OCI-LY1 (cell line): Measurements from ENCODE around the gene UTS2R.

Experiments
- H2AFZ ChIP-seq: fragments of 200-600 bp; sonication (generic), shearing (Covaris generic); 2 replicates; pipeline ENCODE4 v1.6.0; 2014; ENCODE audit warnings: antibody characterized with exemption, mild to moderate bottlenecking, low read length
- H3F3A ChIP-seq: fragments of 200-600 bp; sonication (generic), shearing (Covaris generic); 2 replicates; pipeline ENCODE4 v1.6.0; 2014; ENCODE audit warnings: mild to moderate bottlenecking, antibody characterized with exemption, low read length, moderate library complexity; ENCODE audit not compliant: insufficient read depth
- H3K27ac ChIP-seq: fragments of 200-600 bp; sonication (generic); 2 replicates; pipeline ENCODE4 v1.5.1; 2014; ENCODE audit warnings: low read length, mixed run types, mild to moderate bottlenecking, low read depth; ENCODE audit not compliant: poor library complexity, severe bottlenecking
- H3K27me3 ChIP-seq: fragments of 200-600 bp; sonication (generic); 2 replicates; pipeline ENCODE4 v1.6.0; 2014; ENCODE audit warnings: antibody characterized with exemption, mild to moderate bottlenecking, low read length, moderate library complexity; ENCODE audit not compliant: insufficient read depth
- H3K36me3 ChIP-seq: fragments of 200-600 bp; sonication (generic); 2 replicates; pipeline ENCODE4 v1.6.1; 2014; ENCODE audit warnings: mild to moderate bottlenecking, antibody characterized with exemption, low read length, moderate library complexity, mixed read lengths; ENCODE audit not compliant: insufficient read depth
- H3K4me1 ChIP-seq: fragments of 200-600 bp; sonication (generic); 2 replicates; pipeline ENCODE4 v1.5.1; 2014; ENCODE audit warnings: mild to moderate bottlenecking, low read length, moderate library complexity; ENCODE audit not compliant: insufficient read depth, severe bottlenecking
- H3K4me2 ChIP-seq: fragments of 200-600 bp; sonication (generic), shearing (Covaris generic); 2 replicates; pipeline ENCODE4 v1.6.1; 2014; ENCODE audit warnings: low read length
- H3K4me3 ChIP-seq: fragments of 200-600 bp; sonication (generic); 2 replicates; pipeline ENCODE4 v1.5.1; 2014; ENCODE audit warnings: low read length, low read depth, mild to moderate bottlenecking, mixed read lengths; ENCODE audit not compliant: poor library complexity, severe bottlenecking
- H3K79me2 ChIP-seq: fragments of 200-600 bp; shearing (Covaris generic); 2 replicates; pipeline ENCODE4 v1.6.1; 2016; ENCODE audit warnings: mixed run types, low read length, mixed read lengths; ENCODE audit not compliant: insufficient read depth
- H3K9ac ChIP-seq: fragments of 200-600 bp; sonication (generic), shearing (Covaris generic); 2 replicates; pipeline ENCODE4 v1.6.1; 2014; ENCODE audit warnings: mild to moderate bottlenecking, low read length, mixed read lengths
- H3K9me2 ChIP-seq: fragments of 200-600 bp; sonication (generic), shearing (Covaris generic); 2 replicates; pipeline ENCODE4 v1.6.1; 2014; ENCODE audit warnings: low read depth, mild to moderate bottlenecking, low read length, mixed read lengths
- H3K9me3 ChIP-seq: fragments of 200-600 bp; shearing (Covaris generic); 2 replicates; pipeline ENCODE4 v1.6.1; 2014; ENCODE audit warnings: low read length, mixed read lengths
- H4K20me1 ChIP-seq: fragments of 200-600 bp; sonication (generic), shearing (Covaris generic); 2 replicates; pipeline ENCODE4 v1.6.0; 2016; ENCODE audit warnings: mild to moderate bottlenecking, low read length; ENCODE audit not compliant: insufficient read depth
- CTCF ChIP-seq: fragments of 200-600 bp; sonication (generic), shearing (Covaris generic); IDR thresholded peaks from 2 replicates; pipeline ENCODE4 v1.5.1; 2017; ENCODE audit warnings: mild to moderate bottlenecking, antibody characterized with exemption, low read length, moderate library complexity, mixed read lengths
- EZH2 ChIP-seq: fragments of 200-600 bp; sonication (generic), shearing (Covaris generic); IDR thresholded peaks from 2 replicates; pipeline ENCODE4 v1.8.0; 2017; ENCODE audit warnings: borderline replicate concordance, mixed run types, mild to moderate bottlenecking, antibody characterized with exemption, low read length, moderate library complexity, mixed read lengths

UTS2R gene

DNA sequence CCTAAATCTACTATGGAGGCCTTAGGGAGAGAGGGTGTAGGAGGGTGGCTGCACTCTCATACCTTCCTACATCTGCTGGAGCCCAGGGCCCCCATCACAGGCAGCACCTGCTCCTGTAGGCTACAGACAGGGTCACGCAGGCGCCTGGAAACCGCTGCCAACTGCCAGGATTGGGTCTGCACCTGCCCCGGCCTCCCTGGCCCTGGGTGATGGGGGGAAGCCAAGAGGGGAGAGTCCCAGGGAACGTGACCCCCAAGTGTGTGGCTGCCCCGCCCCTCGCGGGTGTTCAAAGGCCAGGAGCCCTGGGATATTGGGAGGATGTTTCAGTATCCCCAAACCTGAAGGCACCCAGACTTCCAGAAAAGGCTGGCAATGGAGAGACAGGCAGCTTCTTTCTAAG, 18.1 kb upstream of the UTS2R start:
- H3K4me1 ChIP-seq = peaks cover 48% of the 10 kb centered on the region
- no peak overlapping the region for H3K4me2 ChIP-seq
- H3F3A ChIP-seq = no peaks in the 10 kb centered on the region; the same call in 1 of the 2 replicates
- H3K27me3 ChIP-seq = no peaks in the 10 kb centered on the region
- no peaks in the 10 kb centered on the region for H3K36me3 ChIP-seq
- H3K9ac ChIP-seq = no peak overlapping the region
- no peak overlapping the region for H3K4me3 ChIP-seq
- no peak overlapping the region for H3K27ac ChIP-seq
- no peak overlapping the region for H2AFZ ChIP-seq
- no peak for TF ChIP-seq EZH2
- TF ChIP-seq CTCF = no peak
- no peaks in the 10 kb centered on the region for H3K9me2 ChIP-seq
- no peaks in the 10 kb centered on the region for H3K79me2 ChIP-seq
- no peaks in the 10 kb centered on the region for H4K20me1 ChIP-seq
- H3K9me3 ChIP-seq = no peaks in the 10 kb centered on the region

GRCh38 chr17:82354804-82355308, 16.7 kb upstream of the UTS2R start:
- no peak overlapping the region for H3K4me3 ChIP-seq
- no peaks in the 10 kb centered on the region for H3F3A ChIP-seq
- no peak overlapping the region for H3K4me2 ChIP-seq
- no peaks in the 10 kb centered on the region for H3K79me2 ChIP-seq
- TF ChIP-seq CTCF (no peak), EZH2 (no peak)
- no peak overlapping the region for H3K9ac ChIP-seq
- no peaks in the 10 kb centered on the region for H3K27me3 ChIP-seq
- H3K4me1 ChIP-seq = peaks cover 52% of the 10 kb centered on the region
- no peak overlapping the region for H2AFZ ChIP-seq
- no peaks in the 10 kb centered on the region for H3K36me3 ChIP-seq
- no peaks in the 10 kb centered on the region for H3K9me3 ChIP-seq
- no peaks in the 10 kb centered on the region for H3K9me2 ChIP-seq
- H3K27ac ChIP-seq = no peak overlapping the region
- no peaks in the 10 kb centered on the region for H4K20me1 ChIP-seq

DNA sequence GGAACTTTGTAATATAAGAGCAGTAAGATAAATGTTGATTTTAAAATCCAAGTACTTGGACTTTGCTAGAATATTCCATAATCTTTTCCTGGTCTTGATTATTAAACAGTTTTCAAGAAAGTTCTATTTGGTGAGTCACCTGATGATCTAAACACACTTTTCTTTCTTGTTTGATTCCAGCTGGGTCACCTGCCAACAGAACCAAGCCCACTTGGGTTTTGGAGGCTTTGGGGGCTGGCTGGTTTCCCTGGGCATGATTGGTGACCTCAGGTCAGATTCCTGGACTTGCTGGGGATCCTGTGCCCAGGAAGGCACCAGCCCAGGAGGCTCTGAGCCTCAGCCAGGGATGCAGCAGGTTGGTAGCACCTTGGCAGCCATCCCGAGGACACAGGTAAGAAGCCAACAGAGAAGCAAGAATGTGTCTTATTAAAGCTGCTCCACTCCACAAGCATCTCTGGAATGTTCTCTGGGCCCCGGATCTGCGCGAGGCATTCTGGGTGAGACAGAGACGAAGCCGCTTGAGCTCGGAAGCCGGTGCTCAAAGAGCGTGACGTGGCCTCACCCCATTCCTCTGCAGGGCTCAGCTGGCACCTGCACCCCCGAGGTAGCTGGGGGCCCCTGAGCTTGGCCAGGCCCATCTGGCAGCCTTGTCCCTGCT, 15.7 kb upstream of the UTS2R start:
- Histone ChIP-seq H3K4me3 (no peak overlapping the region), H3K79me2 (no peaks in the 10 kb centered on the region), H2AFZ (no peak overlapping the region), H3K4me2 (peak overlapping the region; percentile 17; the same call in 1 of the 2 replicates), H3F3A (no peaks in the 10 kb centered on the region), H3K27me3 (no peaks in the 10 kb centered on the region), H3K36me3 (no peaks in the 10 kb centered on the region), H3K9me3 (no peaks in the 10 kb centered on the region), H4K20me1 (no peaks in the 10 kb centered on the region), H3K4me1 (peaks cover 42% of the 10 kb centered on the region), H3K27ac (no peak overlapping the region), H3K9me2 (no peaks in the 10 kb centered on the region), H3K9ac (no peak overlapping the region)
- TF ChIP-seq EZH2 (no peak), CTCF (no peak)
